ENCODE data around the gene SRSF8.
A peak's percentile ranks its signal among the peaks of the same experiment; 100 is the strongest.
"Not testable (repeated sequence)": the region's sequence is repeated elsewhere in the genome, so short reads cannot be mapped to it uniquely, and the experiment has no call there.

SRSF8 gene

DNA sequence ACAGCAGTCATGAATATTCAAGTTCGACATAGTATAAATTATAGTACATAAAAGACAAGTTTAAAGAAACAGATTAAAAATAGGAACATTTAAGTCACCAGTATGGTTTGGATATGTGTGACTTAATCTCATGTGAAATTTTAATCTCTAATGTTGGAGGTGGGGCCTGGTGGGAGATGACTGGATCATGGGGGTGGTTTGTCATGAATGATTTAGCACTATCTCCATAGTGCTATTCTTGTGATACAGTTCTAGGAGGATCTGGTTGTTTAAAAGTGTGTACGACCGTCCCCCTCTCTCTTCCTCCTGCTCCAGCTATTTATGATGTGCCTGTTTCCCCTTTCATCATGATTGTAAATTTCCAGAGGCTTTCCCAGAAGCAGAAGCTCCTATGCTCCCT, 38.4 kb upstream of the SRSF8 start:
- Histone ChIP-seq H2BK12ac (ENCODE audit: low read length) (no peak overlapping the region), H3K4ac (ENCODE audit: low read depth, low read length) (no peak overlapping the region), H2AK5ac (ENCODE audit: low read length) (no peak overlapping the region), H3K27ac (ENCODE audit: low read depth, low read length) (no peak overlapping the region), H3K4me3 (ENCODE audit: low read depth, low read length) (no peak overlapping the region), H3K4me2 (ENCODE audit: low read length) (no peak overlapping the region), H3K14ac (ENCODE audit: low read length) (no peak overlapping the region), H3K9ac (ENCODE audit: low read length) (no peak overlapping the region), H3K79me1 (ENCODE audit: low read length) (no peaks in the 10 kb centered on the region), H4K12ac (ENCODE audit: low read depth, low read length) (no peak overlapping the region), H3K79me2 (ENCODE audit: control insufficient read depth, insufficient read depth, low read length, poor library complexity) (no peaks in the 10 kb centered on the region), H4K91ac (ENCODE audit: low read depth, low read length) (no peak overlapping the region), H3K18ac (ENCODE audit: low read length) (no peak overlapping the region), H2BK120ac (ENCODE audit: insufficient read depth, low read length, poor library complexity) (no peak overlapping the region), H3K27me3 (ENCODE audit: insufficient read depth, low read length) (no peaks in the 10 kb centered on the region), H2AFZ (ENCODE audit: insufficient read depth, low read length, poor library complexity) (no peak overlapping the region), H3K9me3 (ENCODE audit: insufficient read depth, low read depth, low read length) (peaks cover 8% of the 10 kb centered on the region), H3K4me1 (ENCODE audit: control insufficient read depth in 1 of 2, insufficient read depth in 2 of 2, low read length in 2 of 2) (no peaks in the 10 kb centered on the region), H4K8ac (ENCODE audit: low read depth, low read length) (no peak overlapping the region), H2BK5ac (ENCODE audit: low read depth, low read length, poor library complexity) (no peak overlapping the region), H3K23ac (ENCODE audit: low read length) (no peak overlapping the region), H3K36me3 (ENCODE audit: control insufficient read depth in 1 of 2, insufficient read depth in 2 of 2, low read length in 2 of 2) (no peaks in the 10 kb centered on the region)
- no peak for DNase-seq
- WGBS (ENCODE audit: extremely low coverage, insufficient coverage, insufficient read length): no CpG with 5 or more reads among the region's 3 CpGs

DNA sequence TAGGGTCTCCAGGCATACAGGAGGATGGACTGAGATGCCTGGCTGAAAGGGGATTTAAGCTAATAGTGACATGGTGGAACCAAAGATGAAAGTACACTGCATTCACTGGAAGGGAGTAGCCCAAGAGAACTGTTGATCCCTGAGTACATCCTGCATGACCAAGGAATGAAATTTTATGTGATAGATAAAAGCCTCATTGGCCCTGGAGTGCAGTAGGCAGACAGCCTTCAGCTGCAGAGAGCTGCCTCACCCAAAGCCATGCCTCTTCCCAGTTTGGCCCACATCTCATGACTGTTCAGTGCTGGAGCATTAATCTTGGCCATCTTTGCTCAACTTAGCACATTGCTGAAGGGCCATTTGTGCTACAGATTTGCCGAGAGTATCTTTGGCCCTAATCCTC, 33.7 kb upstream of the SRSF8 start:
- H3K36me3 ChIP-seq (ENCODE audit: control insufficient read depth in 1 of 2, insufficient read depth in 2 of 2, low read length in 2 of 2): no peaks in the 10 kb centered on the region
- H2BK12ac ChIP-seq (ENCODE audit: low read length): no peak overlapping the region

DNA sequence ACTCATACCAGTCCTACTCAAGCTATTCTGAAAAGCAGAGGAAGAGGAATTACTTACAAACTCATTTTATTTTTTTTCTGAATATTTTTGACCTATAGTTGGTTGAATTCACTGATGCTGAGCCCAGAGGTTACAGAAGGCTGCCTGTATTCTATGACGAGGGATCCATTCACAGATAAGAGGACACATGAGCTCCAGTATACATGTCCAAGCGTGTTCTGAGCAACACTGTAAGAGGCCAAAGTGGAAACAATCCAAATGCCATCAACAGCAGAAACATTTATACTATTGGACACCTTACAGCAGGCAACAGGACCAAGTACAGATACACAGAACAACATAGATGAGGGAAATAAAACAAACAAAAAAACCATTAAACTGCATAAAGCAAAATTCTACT, 31.4 kb upstream of the SRSF8 start:
- Histone ChIP-seq H3K9me3 (ENCODE audit: insufficient read depth, low read depth, low read length) (peaks cover 10% of the 10 kb centered on the region), H3K79me1 (ENCODE audit: low read length) (no peaks in the 10 kb centered on the region), H3K27me3 (ENCODE audit: insufficient read depth, low read length) (no peaks in the 10 kb centered on the region), H2AFZ (ENCODE audit: insufficient read depth, low read length, poor library complexity) (no peak overlapping the region), H4K12ac (ENCODE audit: low read depth, low read length) (no peak overlapping the region), H3K4ac (ENCODE audit: low read depth, low read length) (no peak overlapping the region), H3K4me1 (ENCODE audit: control insufficient read depth in 1 of 2, insufficient read depth in 2 of 2, low read length in 2 of 2) (no peaks in the 10 kb centered on the region), H3K23ac (ENCODE audit: low read length) (no peak overlapping the region), H2BK5ac (ENCODE audit: low read depth, low read length, poor library complexity) (no peak overlapping the region), H3K4me2 (ENCODE audit: low read length) (no peak overlapping the region), H3K4me3 (ENCODE audit: low read depth, low read length) (no peak overlapping the region), H4K91ac (ENCODE audit: low read depth, low read length) (no peak overlapping the region), H3K9ac (ENCODE audit: low read length) (no peak overlapping the region), H3K36me3 (ENCODE audit: control insufficient read depth in 1 of 2, insufficient read depth in 2 of 2, low read length in 2 of 2) (no peaks in the 10 kb centered on the region), H4K8ac (ENCODE audit: low read depth, low read length) (no peak overlapping the region), H3K27ac (ENCODE audit: low read depth, low read length) (no peak overlapping the region), H3K14ac (ENCODE audit: low read length) (no peak overlapping the region), H2BK12ac (ENCODE audit: low read length) (no peak overlapping the region), H3K79me2 (ENCODE audit: control insufficient read depth, insufficient read depth, low read length, poor library complexity) (no peaks in the 10 kb centered on the region), H2BK120ac (ENCODE audit: insufficient read depth, low read length, poor library complexity) (no peak overlapping the region), H2AK5ac (ENCODE audit: low read length) (no peak overlapping the region), H3K18ac (ENCODE audit: low read length) (no peak overlapping the region)
- no CpG with 5 or more reads among the region's 2 CpGs for WGBS (ENCODE audit: extremely low coverage, insufficient coverage, insufficient read length)
- DNase-seq: no peak

More for the DNA sequence above, 33.7 kb upstream of the SRSF8 start:
- no peak overlapping the region for H2AFZ ChIP-seq (ENCODE audit: insufficient read depth, low read length, poor library complexity)
- no peak overlapping the region for H3K27ac ChIP-seq (ENCODE audit: low read depth, low read length)
- no peaks in the 10 kb centered on the region for H3K27me3 ChIP-seq (ENCODE audit: insufficient read depth, low read length)
- no peak overlapping the region for H3K4me2 ChIP-seq (ENCODE audit: low read length)
- no peak overlapping the region for H3K14ac ChIP-seq (ENCODE audit: low read length)
- no peak overlapping the region for H4K91ac ChIP-seq (ENCODE audit: low read depth, low read length)
- H2AK5ac ChIP-seq (ENCODE audit: low read length): no peak overlapping the region
- no CpG with 5 or more reads among the region's 1 CpG for WGBS (ENCODE audit: extremely low coverage, insufficient coverage, insufficient read length)
- DNase-seq: no peak
- H4K8ac ChIP-seq (ENCODE audit: low read depth, low read length): no peak overlapping the region
- H3K4ac ChIP-seq (ENCODE audit: low read depth, low read length): no peak overlapping the region
- no peaks in the 10 kb centered on the region for H3K4me1 ChIP-seq (ENCODE audit: control insufficient read depth in 1 of 2, insufficient read depth in 2 of 2, low read length in 2 of 2)
- no peak overlapping the region for H3K9ac ChIP-seq (ENCODE audit: low read length)
- no peak overlapping the region for H2BK5ac ChIP-seq (ENCODE audit: low read depth, low read length, poor library complexity)
- no peak overlapping the region for H2BK120ac ChIP-seq (ENCODE audit: insufficient read depth, low read length, poor library complexity)
- H3K79me2 ChIP-seq (ENCODE audit: control insufficient read depth, insufficient read depth, low read length, poor library complexity): no peaks in the 10 kb centered on the region
- H3K79me1 ChIP-seq (ENCODE audit: low read length): no peaks in the 10 kb centered on the region
- no peak overlapping the region for H3K18ac ChIP-seq (ENCODE audit: low read length)
- H3K4me3 ChIP-seq (ENCODE audit: low read depth, low read length): no peak overlapping the region
- no peak overlapping the region for H4K12ac ChIP-seq (ENCODE audit: low read depth, low read length)
- H3K23ac ChIP-seq (ENCODE audit: low read length): no peak overlapping the region
- peaks cover 8% of the 10 kb centered on the region for H3K9me3 ChIP-seq (ENCODE audit: insufficient read depth, low read depth, low read length)

DNA sequence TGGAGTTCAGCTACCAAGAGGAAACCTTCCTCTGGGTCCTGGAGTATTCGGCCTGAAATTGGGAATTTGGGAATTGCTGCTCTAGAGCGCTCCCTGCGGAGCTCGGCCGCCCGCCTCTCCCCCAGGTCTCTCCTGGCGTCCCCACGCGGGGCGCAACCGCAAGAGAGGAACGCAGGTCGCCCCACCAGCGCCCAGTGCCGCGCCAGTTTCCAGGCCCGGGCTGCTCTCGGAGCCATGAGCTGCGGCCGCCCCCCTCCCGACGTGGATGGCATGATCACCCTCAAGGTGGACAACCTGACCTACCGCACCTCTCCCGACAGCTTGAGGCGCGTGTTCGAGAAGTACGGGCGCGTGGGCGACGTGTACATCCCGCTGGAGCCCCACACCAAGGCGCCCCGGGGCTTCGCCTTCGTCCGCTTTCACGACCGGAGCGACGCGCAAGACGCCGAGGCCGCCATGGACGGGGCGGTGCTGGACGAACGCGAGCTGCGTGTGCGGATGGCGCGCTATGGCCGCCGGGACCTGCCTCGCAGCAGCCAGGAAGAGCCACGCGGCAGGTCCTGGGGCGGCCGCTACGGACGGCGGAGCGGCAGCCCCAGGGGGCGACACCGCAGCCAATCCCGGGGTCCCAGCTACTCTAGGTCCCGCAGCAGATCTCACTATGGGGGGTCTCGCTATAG, 29.2 kb upstream of the SRSF8 start:
- not testable (repeated sequence) for H2BK12ac ChIP-seq (ENCODE audit: low read length); H3K79me2 ChIP-seq (ENCODE audit: control insufficient read depth, insufficient read depth, low read length, poor library complexity); H3K27ac ChIP-seq (ENCODE audit: low read depth, low read length); H3K9me3 ChIP-seq (ENCODE audit: insufficient read depth, low read depth, low read length); H4K12ac ChIP-seq (ENCODE audit: low read depth, low read length); H3K4ac ChIP-seq (ENCODE audit: low read depth, low read length); H4K91ac ChIP-seq (ENCODE audit: low read depth, low read length); H3K23ac ChIP-seq (ENCODE audit: low read length); H3K27me3 ChIP-seq (ENCODE audit: insufficient read depth, low read length); H2BK5ac ChIP-seq (ENCODE audit: low read depth, low read length, poor library complexity); H3K79me1 ChIP-seq (ENCODE audit: low read length); H3K9ac ChIP-seq (ENCODE audit: low read length); H2AFZ ChIP-seq (ENCODE audit: insufficient read depth, low read length, poor library complexity); H2AK5ac ChIP-seq (ENCODE audit: low read length); H3K14ac ChIP-seq (ENCODE audit: low read length); H3K4me1 ChIP-seq (ENCODE audit: control insufficient read depth in 1 of 2, insufficient read depth in 2 of 2, low read length in 2 of 2); H3K36me3 ChIP-seq (ENCODE audit: control insufficient read depth in 1 of 2, insufficient read depth in 2 of 2, low read length in 2 of 2); H3K4me2 ChIP-seq (ENCODE audit: low read length); H2BK120ac ChIP-seq (ENCODE audit: insufficient read depth, low read length, poor library complexity); H4K8ac ChIP-seq (ENCODE audit: low read depth, low read length); H3K18ac ChIP-seq (ENCODE audit: low read length); H3K4me3 ChIP-seq (ENCODE audit: low read depth, low read length)
- WGBS (ENCODE audit: extremely low coverage, insufficient coverage, insufficient read length): no CpG with 5 or more reads among the region's 71 CpGs
- peak in 1 of 2 donors; percentile 18 for DNase-seq

All from trophoblast cell (in vitro differentiated cells and primary cell).